ENCODE data around the gene SKP1.

Gene SKP1

DNA sequence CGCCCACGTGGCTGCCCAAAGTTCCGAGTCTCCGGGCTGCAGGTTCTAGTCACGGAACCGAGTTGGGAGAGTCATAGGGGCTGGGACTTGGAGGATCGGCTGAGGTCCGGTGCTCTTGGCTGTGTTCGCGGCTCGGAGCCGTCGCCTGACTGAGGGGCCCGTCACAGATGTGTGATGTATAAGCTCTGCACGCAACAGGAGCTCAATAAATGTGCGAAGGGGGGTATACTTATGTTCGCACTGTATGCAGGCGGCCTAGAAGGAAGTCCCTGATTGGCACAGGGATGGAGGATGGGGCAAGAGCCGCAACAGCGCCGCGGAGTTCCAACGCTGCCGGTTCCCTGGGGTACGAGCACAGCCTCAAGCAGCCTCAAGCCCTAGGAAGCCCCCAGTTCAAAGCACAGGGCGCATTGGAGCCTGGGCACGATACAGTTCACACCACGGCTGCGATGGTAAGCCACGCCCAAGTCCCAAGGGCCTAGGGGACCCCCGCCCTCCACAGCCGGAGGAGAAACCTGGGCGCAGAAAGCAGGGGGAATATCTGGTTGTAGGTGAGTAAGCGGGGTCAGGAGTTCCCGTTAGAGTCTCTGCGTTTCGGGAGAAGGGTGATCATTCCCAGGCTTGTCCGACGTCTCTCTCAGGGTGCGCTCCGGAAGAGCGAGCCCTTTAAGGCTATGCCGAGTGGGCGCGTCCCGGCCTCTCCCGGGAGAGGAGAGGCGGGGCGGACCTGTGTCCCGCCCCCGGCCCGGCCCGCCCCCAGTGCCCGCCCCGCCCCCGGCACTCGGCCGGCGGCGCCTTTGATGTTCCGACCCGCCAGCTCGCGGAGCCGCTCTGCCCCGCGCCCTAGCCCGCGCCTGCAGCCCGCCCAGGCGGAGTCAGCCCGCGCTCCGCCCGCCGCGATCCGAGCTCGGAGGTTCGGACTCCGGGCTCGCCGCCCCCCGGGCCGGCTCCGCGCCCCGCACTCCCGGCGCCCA is 62.6 kb downstream of the SKP1 start, which contains the start of gene TCF7:
Gene TCF7 (plus strand): TSS at position 780 of the 974 bp plus-strand sequence. CDS start 226 bp downstream, outside the sequence.
- DNase-seq (ENCODE audit: low read depth, low spot score): peak; percentile 44

DNA sequence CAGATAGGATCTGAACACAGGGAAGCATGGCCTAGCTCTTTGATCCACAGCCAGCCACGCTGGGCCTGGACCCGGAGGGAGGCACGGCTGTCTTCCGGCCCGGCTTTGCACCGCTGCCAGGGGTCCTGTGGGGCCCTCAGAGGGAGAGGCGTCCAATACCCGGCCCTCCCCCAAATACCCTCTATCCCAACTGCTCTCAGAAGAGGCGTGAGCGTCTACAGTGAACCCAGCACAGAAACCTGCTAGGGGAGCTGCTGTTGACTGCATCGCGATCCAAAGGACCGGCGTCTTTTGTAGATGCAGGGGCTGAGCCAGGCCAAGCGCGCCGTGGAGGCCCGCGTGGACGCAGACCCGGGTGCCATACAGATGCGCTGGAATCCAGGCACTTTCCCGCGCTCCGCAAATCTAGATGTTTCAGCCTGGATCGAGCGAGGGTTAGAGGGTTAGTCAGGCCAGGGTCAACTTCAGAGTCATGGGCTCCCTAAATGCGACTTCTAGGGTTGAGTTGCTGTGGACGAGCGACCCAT is 63.3 kb downstream of the SKP1 start:
- no peak for DNase-seq (ENCODE audit: low read depth, low spot score)

DNA sequence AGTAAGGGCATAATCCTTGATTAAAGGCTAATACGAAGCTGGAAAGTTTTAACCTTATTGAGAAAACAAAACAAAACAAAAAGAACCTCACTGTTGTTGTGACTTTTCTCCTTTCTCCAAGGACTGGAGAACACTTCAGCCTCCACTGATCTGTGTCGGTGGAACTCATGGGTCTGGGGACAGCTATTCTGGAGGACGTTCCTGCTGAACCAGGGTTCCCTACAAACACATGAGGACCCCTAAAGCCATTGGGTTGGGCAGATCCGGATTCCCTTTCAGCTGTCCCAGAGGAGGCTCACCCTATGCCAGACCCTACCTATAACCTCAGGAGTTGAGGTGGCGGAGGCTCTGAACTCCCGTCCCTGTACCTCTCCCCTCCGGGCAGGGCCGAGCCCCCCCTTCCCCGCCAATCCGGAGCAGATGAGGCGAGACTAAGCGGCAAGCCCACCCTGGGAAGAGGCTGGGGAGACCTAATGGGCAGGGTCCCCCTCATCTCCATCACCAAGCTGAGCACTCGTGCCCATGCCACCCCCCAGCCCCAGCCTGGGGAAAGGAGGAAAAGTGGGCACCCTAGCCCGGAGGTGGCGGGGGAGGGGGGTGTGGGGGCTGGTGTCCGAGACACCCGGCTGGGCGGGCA is 63.9 kb downstream of the SKP1 start:
- no peak for DNase-seq (ENCODE audit: low read depth, low spot score)

DNA sequence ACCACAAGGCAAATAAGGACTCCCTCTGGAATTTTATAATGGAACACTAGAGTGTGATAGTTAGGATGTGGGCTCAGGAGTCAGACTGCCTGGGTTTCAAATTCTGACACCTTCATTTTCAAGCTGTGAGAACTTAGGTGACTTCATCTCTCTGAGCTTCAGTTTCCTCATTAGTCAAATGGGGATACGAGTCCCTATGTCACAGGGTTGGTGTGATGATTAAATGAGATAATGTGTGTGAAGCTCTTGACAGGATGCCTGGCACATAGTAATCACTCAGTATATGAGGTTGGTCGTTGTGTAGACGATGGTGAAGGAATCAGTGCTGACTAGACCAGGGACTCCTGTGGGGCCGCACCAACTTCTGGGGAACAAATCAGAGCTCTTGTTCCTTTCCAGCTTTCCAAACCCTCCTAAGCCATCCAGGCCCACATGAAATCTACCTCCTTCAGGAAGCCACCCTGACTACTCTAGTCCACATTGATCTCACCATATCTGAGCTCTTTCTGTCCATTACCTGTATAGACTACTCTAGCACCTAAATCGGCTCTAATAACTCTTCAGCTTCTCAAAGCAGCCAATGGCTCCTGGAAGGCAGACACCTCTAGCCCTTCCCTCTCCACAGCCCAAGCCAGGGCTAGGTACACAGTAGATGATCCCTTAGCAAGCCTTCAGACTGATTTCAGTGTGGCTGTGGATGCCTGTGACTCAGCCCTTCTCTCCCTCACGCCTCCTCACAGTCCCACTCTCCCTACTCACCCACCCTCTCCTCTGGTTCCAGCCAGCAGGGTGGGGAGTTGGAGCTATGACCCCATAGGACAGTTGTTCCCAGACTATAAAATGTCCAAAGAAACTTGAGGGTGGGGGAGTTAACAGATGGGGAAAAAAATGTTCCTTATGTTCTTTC is 64.8 kb downstream of the SKP1 start:
- DNase-seq (ENCODE audit: low read depth, low spot score): no peak

DNA sequence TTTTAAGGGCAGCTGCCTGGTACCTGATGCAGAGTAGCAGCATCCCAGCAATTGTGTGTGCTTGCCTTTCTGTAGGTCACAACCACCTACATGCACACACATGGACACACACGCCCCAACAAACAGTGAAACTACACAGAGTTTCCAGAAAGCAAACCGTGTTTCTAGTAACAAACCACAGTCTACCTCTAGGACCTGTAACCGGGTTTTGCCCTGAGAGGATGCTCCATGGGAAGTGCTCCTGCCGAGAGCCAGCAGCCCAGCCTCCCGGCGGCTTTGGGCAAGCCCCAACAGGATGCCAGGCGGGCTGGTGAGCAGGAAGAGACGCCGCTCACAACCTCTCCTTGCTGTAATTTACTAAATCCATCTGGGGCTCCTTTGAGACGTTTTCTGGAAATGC is 66.4 kb downstream of the SKP1 start:
- no peak for DNase-seq (ENCODE audit: low read depth, low spot score)

DNA sequence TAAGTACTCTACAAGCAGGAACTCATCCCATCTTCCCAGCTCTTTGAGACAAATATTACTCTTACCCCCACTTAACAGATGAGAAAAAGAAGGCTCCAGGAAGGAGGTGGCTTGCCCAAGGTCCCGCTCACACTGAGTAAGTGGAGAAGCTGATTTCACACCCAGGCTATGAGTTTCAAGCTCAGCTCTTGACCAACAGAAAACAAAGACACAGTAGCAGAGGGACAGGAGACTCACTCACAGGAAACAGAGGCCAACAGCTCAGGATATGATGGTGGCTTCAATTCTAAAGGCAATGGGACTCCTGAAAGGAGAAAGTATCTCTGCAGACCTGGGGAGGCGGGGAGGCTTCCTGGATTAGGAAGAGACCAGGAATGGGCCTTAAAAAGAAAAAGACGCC is 69.0 kb downstream of the SKP1 start:
- no peak for DNase-seq (ENCODE audit: low read depth, low spot score)

DNA sequence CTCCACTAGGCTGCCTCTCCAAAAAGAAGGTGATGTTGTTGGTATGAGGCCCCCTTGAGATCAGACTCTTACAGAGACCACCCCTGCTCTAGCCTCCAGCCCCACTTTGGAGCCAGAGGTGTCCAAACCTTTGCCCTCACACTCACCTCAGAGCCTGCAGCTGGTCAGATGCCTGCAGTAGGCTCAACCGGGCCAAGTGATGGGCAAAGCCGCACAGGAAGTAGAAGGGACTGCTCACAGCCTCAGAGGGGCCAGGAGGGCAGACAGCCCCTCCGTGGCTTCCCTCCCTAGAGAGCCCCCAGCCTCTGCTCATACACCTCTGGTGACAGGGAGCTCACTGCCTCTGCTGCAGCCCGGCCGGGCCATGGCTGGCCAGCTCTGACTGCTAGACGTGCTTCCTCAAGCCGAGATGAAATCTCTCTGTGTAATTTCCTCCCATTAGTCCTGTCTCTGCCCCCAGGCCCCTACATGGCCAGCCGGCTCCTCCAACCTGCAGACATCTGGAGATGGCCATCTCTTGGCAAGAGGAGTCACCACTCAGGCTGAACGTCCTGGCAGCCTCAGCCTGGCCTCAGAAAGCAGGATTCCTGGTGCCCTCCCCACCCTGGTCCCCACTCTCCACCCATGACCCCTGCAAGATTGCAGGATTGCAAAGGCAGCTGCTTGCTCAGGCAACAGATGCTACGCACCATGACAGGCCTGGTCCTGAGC is 69.6 kb downstream of the SKP1 start:
- no peak for DNase-seq (ENCODE audit: low read depth, low spot score)

DNA sequence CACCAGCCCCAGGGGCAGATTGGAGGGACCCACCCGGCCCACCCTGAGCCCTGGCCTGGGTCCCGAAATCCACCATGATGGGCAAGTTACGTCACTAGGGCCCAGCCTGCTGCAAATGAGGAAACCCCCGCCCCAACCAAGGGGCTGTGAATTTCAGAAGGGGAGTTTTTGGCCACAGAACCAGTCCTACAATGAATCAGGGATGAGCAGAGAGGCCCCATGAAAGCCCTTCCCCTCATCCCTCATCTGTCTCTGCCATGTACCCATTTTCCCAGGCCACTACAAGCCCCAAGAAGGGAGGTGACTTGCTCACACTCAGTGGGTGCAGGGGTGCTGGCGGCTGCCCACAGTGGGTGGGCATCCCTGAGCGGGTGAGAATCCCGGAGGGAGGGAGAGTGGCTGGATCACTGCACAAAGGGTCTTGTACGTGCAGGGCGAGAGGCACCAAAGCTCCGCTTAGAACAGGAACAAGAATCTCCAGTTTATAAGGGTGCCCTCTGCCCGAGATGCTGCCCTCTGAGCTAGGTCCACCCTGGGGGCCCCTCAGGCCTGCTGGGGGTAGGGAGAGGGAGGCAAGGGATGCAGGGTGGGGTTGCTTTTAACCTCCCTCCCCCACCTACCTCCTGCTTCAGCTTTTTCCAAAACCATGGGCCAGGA is 72.6 kb downstream of the SKP1 start:
- no peak for DNase-seq (ENCODE audit: low read depth, low spot score)

DNA sequence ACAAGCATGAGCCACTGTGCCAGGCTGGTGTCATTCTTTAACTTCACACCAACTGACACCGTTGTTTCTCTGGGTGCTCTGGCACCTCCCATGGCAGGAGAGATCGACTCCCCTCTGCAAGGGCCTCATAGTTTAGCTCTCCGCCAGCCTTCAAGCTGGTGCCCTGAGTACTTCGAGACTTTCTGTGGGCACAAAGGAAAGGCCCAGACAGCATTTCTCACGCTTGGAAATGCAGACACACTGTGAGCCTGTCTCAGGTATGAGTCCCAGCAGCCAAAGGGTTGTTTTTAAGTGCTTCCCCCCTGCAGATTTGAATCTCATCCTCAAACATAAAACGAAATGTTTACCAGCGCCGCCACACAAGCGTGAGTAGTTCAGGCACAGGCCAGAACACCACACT is 73.4 kb downstream of the SKP1 start:
- DNase-seq (ENCODE audit: low read depth, low spot score): no peak

DNA sequence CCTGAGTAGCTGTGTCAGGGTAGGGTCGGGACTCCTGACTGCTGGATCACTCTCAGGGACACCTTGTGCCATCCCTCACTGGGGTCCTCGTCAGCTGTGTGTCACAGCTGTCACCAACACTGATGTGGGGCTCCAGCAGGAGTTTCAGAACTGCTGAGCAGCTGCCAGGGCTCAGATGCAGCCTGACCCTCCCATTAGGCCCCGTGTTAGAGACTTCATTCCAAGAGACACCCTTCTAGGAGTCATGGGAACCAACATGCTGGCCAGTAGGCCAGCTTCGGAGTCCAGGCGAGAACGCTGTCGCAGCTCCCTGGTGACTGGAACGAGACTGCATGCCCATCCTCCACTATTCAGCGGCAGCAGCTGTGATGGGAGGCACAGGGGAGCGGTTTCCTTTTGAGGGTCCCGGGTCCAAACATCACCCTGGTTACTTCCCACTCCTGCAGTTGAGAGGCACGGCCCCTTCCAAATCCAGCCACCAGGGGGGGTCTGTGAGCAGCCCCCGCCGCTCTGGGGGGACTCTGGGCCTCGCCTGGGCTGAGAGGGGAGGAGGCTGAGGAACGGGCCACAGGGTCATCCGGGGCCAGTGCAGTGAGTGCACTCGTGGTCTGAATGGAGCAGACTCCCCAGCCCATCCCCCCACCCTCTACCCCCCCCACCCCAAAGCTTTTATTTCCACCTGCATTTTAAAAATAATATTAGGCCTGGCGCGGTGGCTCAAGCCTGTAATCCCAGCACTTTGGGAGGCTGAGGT is 74.9 kb downstream of the SKP1 start:
- peak; percentile 44 for DNase-seq (ENCODE audit: low read depth, low spot score)

DNA sequence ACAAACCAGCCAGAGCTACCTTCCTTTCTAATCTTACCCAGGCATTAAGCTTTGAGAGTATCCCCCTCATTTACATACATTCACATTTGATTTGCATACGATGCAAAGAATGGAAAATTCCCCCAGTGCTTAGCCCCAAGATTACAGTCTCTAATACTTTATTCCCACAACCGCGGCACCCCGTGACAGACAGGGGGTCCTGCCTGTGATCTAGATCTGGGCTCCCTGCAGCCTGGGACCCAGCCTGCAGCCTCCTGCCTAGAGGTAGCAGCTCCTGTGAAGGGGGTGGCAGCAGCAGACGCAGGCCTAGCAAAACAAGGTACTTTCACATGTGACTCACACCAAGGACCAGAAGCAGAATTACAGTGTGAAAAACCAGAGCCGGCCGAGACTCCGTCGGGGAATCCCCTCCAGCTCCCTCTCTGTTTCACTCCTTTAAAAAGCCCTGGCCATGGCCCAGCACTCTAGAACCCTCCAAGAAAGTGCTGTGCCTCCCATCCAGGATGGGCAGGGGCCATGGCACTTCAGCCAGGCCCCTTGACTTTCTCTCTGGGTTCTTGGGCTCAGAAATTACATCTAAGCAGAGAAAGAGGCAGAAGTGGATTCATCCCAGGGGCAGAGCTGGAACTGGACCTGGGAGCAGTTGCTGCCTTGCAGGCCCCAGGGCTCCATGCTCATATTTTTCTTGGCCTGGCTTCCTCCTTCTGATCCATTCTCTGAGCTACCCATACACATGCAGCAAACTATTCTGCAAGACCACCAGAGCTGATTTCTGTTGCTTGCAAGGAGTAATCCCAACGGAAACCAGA is 76.3 kb downstream of the SKP1 start:
- peak; percentile 62 for DNase-seq (ENCODE audit: low read depth, low spot score)

DNA sequence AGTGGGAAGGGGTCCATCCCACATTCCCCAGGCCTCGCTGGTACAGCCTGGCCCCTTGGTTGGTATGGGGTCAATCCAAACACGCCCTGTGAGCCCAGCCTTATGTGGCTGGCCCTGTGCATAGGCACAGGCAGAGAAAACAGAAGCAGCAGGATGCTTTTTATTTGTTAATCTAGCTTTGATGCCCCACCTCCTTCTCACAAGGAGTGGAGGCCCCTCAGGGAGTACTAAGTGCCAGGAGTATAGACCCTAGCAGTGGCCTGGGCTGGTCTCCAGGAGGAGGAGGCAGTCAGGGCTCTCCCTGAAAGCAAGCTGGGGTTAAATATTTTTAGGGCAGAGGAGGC is 76.8 kb downstream of the SKP1 start:
- DNase-seq (ENCODE audit: low read depth, low spot score): no peak

DNA sequence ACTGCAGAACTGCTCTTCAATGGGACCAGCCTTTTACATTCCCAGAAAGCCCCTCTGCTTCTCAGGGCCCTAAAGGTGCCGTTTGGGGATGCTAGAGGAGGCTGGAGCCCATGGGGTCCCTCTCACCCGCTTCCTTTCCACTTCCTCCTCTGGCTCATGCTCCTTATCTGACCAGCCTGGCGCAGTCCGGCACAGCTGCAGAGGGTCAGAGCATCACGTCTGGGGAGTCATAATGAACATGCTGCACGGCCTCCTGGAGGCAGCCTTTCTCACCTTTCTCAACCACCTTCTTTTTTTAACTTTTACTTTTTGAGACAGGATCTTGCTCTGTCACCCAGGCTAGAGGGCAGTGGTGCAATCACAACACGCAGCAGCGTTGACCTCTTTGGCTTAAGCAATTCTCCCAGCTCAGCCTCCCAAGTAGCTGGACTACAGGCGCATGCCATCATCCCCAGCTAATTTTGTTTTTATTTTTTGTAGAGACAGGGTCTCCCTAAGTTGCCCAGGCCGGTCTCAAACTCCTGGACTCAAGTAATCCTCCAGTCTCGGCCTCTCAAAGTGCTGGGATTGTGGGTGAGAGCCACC is 77.4 kb downstream of the SKP1 start:
- no peak for DNase-seq (ENCODE audit: low read depth, low spot score)
